Chondrocyte (in vitro differentiated cells): ENCODE measurements around the gene KIRREL3. TPM values are rescaled to one million over a fixed set of nuclear protein-coding genes. Genes with fewer than 3 reads are reported as not detected.

Experiments
- DNase-seq: peaks from one replicate; pipeline ENCODE4 v3.0.0; 2021; ENCODE audit warnings: mixed read lengths, low spot score
- H3K27ac Mint-ChIP-seq: one replicate; pipeline ENCODE4 v1.8.0; 2021; ENCODE audit warnings: mild to moderate bottlenecking, moderate library complexity, mixed read lengths; ENCODE audit not compliant: unreplicated experiment
- H3K27me3 Mint-ChIP-seq: 2 replicates; pipeline ENCODE4 v1.8.0; 2021; ENCODE audit warnings: low read depth, mixed read lengths
- H3K36me3 Mint-ChIP-seq: 2 replicates; pipeline ENCODE4 v1.8.0; 2021; ENCODE audit warnings: low read depth, mixed read lengths
- H3K4me1 Mint-ChIP-seq: 2 replicates; pipeline ENCODE4 v1.8.0; 2021; ENCODE audit warnings: low read depth, mild to moderate bottlenecking, mixed read lengths
- H3K4me3 Mint-ChIP-seq: one replicate; pipeline ENCODE4 v1.8.0; 2021; ENCODE audit warnings: mild to moderate bottlenecking, moderate library complexity, mixed read lengths; ENCODE audit not compliant: unreplicated experiment
- H3K9me3 Mint-ChIP-seq: 2 replicates; pipeline ENCODE4 v1.8.0; 2021; ENCODE audit warnings: low read depth, mixed read lengths
- total RNA-seq: library from RNA; stranded (reverse); gene quantifications from 3 replicates; pipeline ENCODE4 v1.2.1, GENCODE V29; 2021
- TF ChIP-seq, protein P1 (sequence below): fragments of 200-600 bp; sonication (generic); IDR thresholded peaks from 2 replicates; pipeline ENCODE4 v1.5.0; 2021; ENCODE audit warnings: antibody characterized with exemption, mild to moderate bottlenecking, moderate library complexity

KIRREL3 gene
- total RNA-seq, 1 donor from 2014 or later, result 1.2 TPM

DNA sequence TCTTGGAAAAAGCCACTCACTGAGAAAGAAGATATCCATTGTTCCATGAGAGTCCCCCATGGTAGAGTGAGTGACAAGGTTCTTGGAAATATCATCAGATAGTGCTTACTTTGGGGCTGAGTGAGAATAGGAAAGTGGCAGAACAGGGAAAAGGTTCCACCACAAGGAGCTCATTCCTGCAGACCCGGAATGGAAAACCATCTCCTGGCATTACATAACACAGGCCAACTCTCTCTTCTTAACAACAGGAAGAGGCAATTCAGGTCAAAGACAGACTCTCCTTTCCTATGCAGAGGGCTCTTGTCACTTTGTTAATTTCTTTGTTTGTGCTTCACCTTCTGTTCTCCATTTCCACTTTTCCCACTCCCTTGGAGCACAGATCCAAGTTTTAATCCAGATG lies 259.7 kb downstream of the KIRREL3 start:
- Mint-ChIP-seq H3K4me3 (no peak overlapping the region), H3K4me1 (no peaks in the 10 kb centered on the region), H3K36me3 (peaks cover 2% of the 10 kb centered on the region), H3K9me3 (no peaks in the 10 kb centered on the region), H3K27ac (no peak overlapping the region), H3K27me3 (no peaks in the 10 kb centered on the region)
- TF ChIP-seq, protein P1, sequence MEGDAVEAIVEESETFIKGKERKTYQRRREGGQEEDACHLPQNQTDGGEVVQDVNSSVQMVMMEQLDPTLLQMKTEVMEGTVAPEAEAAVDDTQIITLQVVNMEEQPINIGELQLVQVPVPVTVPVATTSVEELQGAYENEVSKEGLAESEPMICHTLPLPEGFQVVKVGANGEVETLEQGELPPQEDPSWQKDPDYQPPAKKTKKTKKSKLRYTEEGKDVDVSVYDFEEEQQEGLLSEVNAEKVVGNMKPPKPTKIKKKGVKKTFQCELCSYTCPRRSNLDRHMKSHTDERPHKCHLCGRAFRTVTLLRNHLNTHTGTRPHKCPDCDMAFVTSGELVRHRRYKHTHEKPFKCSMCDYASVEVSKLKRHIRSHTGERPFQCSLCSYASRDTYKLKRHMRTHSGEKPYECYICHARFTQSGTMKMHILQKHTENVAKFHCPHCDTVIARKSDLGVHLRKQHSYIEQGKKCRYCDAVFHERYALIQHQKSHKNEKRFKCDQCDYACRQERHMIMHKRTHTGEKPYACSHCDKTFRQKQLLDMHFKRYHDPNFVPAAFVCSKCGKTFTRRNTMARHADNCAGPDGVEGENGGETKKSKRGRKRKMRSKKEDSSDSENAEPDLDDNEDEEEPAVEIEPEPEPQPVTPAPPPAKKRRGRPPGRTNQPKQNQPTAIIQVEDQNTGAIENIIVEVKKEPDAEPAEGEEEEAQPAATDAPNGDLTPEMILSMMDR, result no peak
- no peak for DNase-seq

GRCh38 chr11:126739499-126740145 lies 260.9 kb downstream of the KIRREL3 start:
- peaks cover 2% of the 10 kb centered on the region for H3K36me3 Mint-ChIP-seq
- no peak overlapping the region for H3K4me3 Mint-ChIP-seq
- H3K4me1 Mint-ChIP-seq, result no peaks in the 10 kb centered on the region
- no peaks in the 10 kb centered on the region for H3K9me3 Mint-ChIP-seq
- no peak for DNase-seq
- TF ChIP-seq, protein P1, result no peak
- H3K27me3 Mint-ChIP-seq, result no peaks in the 10 kb centered on the region
- no peak overlapping the region for H3K27ac Mint-ChIP-seq

- Mint-ChIP-seq H3K4me3 (no peak overlapping the region), H3K4me1 (no peaks in the 10 kb centered on the region), H3K36me3 (no peaks in the 10 kb centered on the region), H3K27me3 (no peaks in the 10 kb centered on the region), H3K27ac (no peak overlapping the region), H3K9me3 (no peaks in the 10 kb centered on the region)
- DNase-seq, result no peak
- TF ChIP-seq, protein P1, result no peak
Observed at GRCh38 chr11:126738295-126739031, 262.1 kb downstream of the KIRREL3 start.

GRCh38 chr11:126736682-126737572 lies 263.6 kb downstream of the KIRREL3 start:
- no peaks in the 10 kb centered on the region for H3K27me3 Mint-ChIP-seq
- no peak overlapping the region for H3K4me3 Mint-ChIP-seq

More at GRCh38 chr11:126736682-126737572, 263.6 kb downstream of the KIRREL3 start:
- H3K9me3 Mint-ChIP-seq, result no peaks in the 10 kb centered on the region
- no peaks in the 10 kb centered on the region for H3K4me1 Mint-ChIP-seq
- no peaks in the 10 kb centered on the region for H3K36me3 Mint-ChIP-seq
- no peak for DNase-seq
- TF ChIP-seq, protein P1, result no peak
- no peak overlapping the region for H3K27ac Mint-ChIP-seq
